GM12878 (cell line): ENCODE data around the gene CIROP.

Source experiments
- BCLAF1 ChIP-seq: fragments of 450-650 bp; IDR thresholded peaks from 2 replicates; pipeline ENCODE4 v1.6.1; 2017; ENCODE audit warnings: antibody characterized with exemption, mild to moderate bottlenecking, moderate library complexity
- CTCF ChIP-seq, 3 experiments: IDR thresholded peaks in 2 of 3; conservative IDR thresholded peaks in 1 of 3; 2 replicates each; pipeline ENCODE4 v1.5.1; 2011; ENCODE audit warnings: low read depth in 3 of 3, low read length in 3 of 3, mild to moderate bottlenecking in 3 of 3, control low read depth in 2 of 3, moderate library complexity in 2 of 3, inconsistent platforms in 1 of 3, mixed read lengths in 1 of 3; ENCODE audit not compliant: control insufficient read depth in 2 of 3, insufficient read depth in 1 of 3; ENCODE audit errors: extremely low read depth in 1 of 3
- HCFC1 ChIP-seq: fragments of 150-350 bp; IDR thresholded peaks from 2 replicates; pipeline ENCODE4 v1.6.1; 2014; ENCODE audit warnings: low read length
- NR2C2 ChIP-seq: IDR thresholded peaks from 2 replicates; pipeline ENCODE4 v1.6.1; 2011; ENCODE audit warnings: borderline replicate concordance, low read depth; ENCODE audit not compliant: control insufficient read depth, insufficient read length
- NRF1 ChIP-seq: conservative IDR thresholded peaks from 2 replicates; pipeline ENCODE4 v1.6.1; 2011; ENCODE audit warnings: mild to moderate bottlenecking, low read depth, low read length, improper control_type of control experiment
- PBX3 ChIP-seq: IDR thresholded peaks from 2 replicates; pipeline ENCODE4 v1.6.1; 2011; ENCODE audit warnings: mild to moderate bottlenecking, low read depth, low read length, moderate library complexity; ENCODE audit not compliant: insufficient replicate concordance
- POLR2A ChIP-seq: IDR thresholded peaks from 2 replicates; pipeline ENCODE4 v1.6.1; 2011; ENCODE audit warnings: low read depth, mild to moderate bottlenecking, low read length
- POLR2AphosphoS5 ChIP-seq: IDR thresholded peaks from 2 replicates; pipeline ENCODE4 v1.6.1; 2011; ENCODE audit warnings: mild to moderate bottlenecking, low read length, inconsistent platforms
- PRDM15 ChIP-seq: fragments of 450-650 bp; formaldehyde crosslinking; IDR thresholded peaks from 2 replicates; pipeline ENCODE4 v1.4.0; 2020; ENCODE audit warnings: mild to moderate bottlenecking, moderate library complexity
- RCOR1 ChIP-seq: conservative IDR thresholded peaks from 2 replicates; pipeline ENCODE4 v1.6.1; 2012; ENCODE audit warnings: low read depth, low read length, improper control_type of control experiment
- USF2 ChIP-seq: IDR thresholded peaks from 2 replicates; pipeline ENCODE4 v1.6.1; 2011; ENCODE audit warnings: low read depth, low read length, improper control_type of control experiment, borderline replicate concordance

GRCh38 chr14:23118506-23119362 is 13.9 kb upstream of the CIROP start, which contains the start of gene CEBPE:
- TF ChIP-seq PBX3 (no peak), NRF1 (no peak), POLR2AphosphoS5 (no peak), CTCF (IDR thresholded peaks at IDR 0.05 in 2 of 3, conservative IDR thresholded peaks at IDR 0.05 in 1 of 3; ENCODE audit: control insufficient read depth in 2 of 3, extremely low read depth in 1 of 3, insufficient read depth in 1 of 3, low read depth in 3 of 3, low read length in 3 of 3) (no peak), POLR2A (no peak), USF2 (no peak), HCFC1 (no peak), NR2C2 (no peak), RCOR1 (no peak), PRDM15 (CRISPR knock-in tag) (no peak), BCLAF1 (no peak)
